HG03103 (cell line): ENCODE results near the gene ZFYVE28.

ENCODE experiments used
- ATAC-seq: cut with Tn5 transposase; IDR thresholded peaks from one replicate; pipeline ENCODE4 v1.9.1; 2021; ENCODE audit warnings: low read depth; ENCODE audit not compliant: unreplicated experiment

Gene ZFYVE28

GRCh38 chr4:2306773-2307410 lies 111.6 kb downstream of the ZFYVE28 start:
- no peak for ATAC-seq

- ATAC-seq = no peak
These were observed 112.5 kb downstream of the ZFYVE28 start for GRCh38 chr4:2305766-2306501.

GRCh38 chr4:2304877-2305561 lies 113.4 kb downstream of the ZFYVE28 start:
- ATAC-seq = no peak

- no peak for ATAC-seq
These were observed 114.0 kb downstream of the ZFYVE28 start for GRCh38 chr4:2304321-2304876.

DNA sequence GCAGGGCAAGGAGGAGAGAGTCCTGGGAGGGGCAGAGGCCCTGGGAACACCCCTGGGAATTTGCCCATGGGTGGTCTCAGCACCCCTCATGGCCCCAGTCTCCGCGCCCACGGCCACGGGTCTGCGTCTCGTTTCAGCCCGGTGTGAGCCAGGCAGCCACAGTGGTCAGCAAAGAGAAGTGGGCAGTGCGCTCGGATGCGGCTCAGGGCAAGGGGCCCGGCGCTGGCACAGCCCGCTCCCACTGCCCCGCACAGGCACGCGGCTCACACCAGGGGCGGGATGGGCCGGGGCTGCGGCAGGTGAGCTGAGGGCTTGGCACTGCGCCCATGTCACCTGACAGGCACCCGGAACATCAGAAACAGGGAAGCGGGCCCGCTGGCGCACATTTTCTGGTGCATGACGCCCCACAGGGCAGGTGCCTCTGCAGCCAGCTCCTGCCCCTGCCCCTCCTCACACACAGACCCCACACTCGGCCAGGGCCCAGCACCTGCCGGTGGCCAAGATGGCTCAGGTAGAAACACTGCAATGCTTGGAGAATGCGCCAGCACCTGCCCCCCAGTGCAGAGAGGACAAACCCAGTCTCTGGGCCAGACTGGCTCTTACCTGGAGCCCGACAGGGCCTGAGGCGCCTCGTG lies 114.6 kb downstream of the ZFYVE28 start:
- no peak for ATAC-seq

DNA sequence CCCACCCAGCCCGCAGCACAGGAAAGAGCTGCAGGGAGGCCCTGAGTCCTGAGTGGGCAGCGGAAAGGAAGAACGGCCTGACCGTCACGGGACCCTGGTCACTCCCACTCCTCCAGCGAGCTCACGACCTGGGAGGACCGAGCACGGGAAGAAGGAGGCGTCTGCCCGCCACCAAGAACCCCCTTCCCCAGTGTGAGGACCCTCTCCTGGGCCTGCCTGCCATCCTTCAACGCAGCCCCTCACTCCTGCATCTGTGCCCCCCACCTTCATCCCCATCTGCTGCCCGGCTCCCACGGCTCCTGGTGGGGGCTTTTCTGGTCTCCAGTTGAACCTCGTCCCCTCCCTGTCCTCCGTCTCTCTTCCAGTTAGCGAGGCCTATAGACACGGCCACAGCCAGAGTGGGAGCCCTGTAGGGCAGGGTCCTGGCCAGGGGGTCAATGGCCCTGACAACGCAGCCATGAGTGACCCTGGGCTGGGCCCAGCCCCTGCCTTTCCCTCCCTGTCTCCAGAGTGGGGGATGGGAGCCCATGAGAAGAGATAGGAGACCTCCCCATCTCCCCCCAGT lies 115.2 kb downstream of the ZFYVE28 start:
- ATAC-seq = no peak

GRCh38 chr4:2302387-2303119 lies 115.9 kb downstream of the ZFYVE28 start:
- no peak for ATAC-seq

GRCh38 chr4:2301806-2302205 lies 116.6 kb downstream of the ZFYVE28 start:
- no peak for ATAC-seq

DNA sequence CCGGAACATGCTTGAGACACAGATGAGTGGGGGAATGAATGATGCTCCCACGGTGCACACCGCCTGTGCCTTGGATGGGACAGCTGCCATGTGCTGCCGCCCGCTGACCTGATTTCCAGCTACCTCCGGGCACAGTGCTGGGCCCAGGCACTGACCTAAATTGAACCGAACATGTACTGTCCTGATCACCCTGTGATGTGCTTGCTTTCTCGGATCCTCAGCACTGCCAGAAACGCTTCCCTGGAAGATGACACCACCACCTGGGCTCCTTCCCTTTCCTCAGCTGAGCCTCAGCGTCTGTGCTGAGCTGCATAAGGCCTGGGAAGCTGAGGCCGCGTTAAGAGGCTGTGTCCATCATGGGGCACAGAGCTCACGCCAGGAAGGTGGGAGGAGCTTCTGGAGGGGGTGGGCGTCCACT lies 117.2 kb downstream of the ZFYVE28 start:
- ATAC-seq = no peak

DNA sequence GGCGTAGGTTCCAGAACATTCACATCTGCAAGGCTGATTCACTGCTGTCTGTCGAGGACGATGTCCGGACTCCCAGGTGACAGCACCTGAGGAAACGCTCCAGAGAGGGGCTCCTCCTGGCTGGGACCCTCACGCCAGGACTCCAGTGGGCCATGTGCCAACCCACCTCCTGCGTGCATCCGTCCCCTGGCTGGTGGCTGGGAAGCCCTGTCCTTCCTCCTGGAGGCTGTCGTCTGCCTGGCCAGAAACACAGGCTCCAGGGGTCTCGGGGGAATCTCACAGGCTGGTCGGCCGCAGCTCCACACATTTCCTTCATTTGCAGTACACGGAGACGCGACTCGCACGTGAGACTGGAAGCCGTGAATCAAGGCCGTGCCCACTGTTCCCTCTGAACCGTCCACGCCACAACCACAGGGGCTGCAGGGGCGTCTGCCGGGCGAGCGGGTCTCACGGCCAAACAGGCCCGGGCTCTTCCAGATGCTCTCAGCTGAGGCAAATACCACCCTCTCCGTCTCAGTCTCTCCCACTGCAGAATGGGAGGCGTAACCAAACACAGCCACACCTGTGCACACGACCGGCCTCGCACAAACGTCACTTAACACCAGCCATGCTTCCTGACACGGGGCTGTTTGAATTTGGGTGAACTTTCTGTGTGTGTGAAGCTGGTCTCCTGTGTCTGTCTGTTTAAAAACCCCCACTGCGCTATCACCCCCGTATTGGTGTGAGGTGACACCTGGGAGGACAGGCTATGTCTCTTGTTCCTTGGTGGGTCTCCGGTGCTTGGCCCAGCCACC lies 117.8 kb downstream of the ZFYVE28 start:
- no peak for ATAC-seq

GRCh38 chr4:2299794-2300193 lies 118.7 kb downstream of the ZFYVE28 start:
- no peak for ATAC-seq

- ATAC-seq = no peak
These were observed 119.9 kb downstream of the ZFYVE28 start for GRCh38 chr4:2298532-2298991.

GRCh38 chr4:2297606-2298531 lies 120.6 kb downstream of the ZFYVE28 start:
- no peak for ATAC-seq

GRCh38 chr4:2296631-2297601 lies 121.5 kb downstream of the ZFYVE28 start:
- no peak for ATAC-seq

- ATAC-seq = no peak
These were observed 122.5 kb downstream of the ZFYVE28 start for GRCh38 chr4:2295900-2296442.

- no peak for ATAC-seq
These were observed 122.9 kb downstream of the ZFYVE28 start for GRCh38 chr4:2295500-2295899.
